HG02759 (cell line): ENCODE data around the gene TMIGD3.

Experiments used
- ATAC-seq: cut with Tn5 transposase; IDR thresholded peaks from one replicate; pipeline ENCODE4 v1.9.1; 2021; ENCODE audit warnings: mild to moderate bottlenecking, moderate library complexity; ENCODE audit not compliant: unreplicated experiment

Gene TMIGD3

GRCh38 chr1:111449703-111450017, 53.8 kb downstream of the TMIGD3 start:
- ATAC-seq = no peak

GRCh38 chr1:111448918-111449702, 54.3 kb downstream of the TMIGD3 start, which contains the start of the genes ATP5PB and WDR77:
Gene ATP5PB (plus strand): TSS chr1:111449464. CDS start chr1:111449542, 78 bp downstream.
Gene WDR77 (minus strand): TSS chr1:111449256. CDS start chr1:111449169, 87 bp downstream.
- peak; percentile 92 for ATAC-seq

- peak; percentile 11 for ATAC-seq
These were observed 54.9 kb downstream of the TMIGD3 start for GRCh38 chr1:111448482-111448917.

GRCh38 chr1:111446967-111447892, 56.2 kb downstream of the TMIGD3 start:
- no peak for ATAC-seq

- no peak for ATAC-seq
These were observed 56.9 kb downstream of the TMIGD3 start for GRCh38 chr1:111446546-111446945.

GRCh38 chr1:111444031-111444430, 59.4 kb downstream of the TMIGD3 start:
- no peak for ATAC-seq

- no peak for ATAC-seq
These were observed 61.0 kb downstream of the TMIGD3 start for GRCh38 chr1:111442457-111442856.

- peak; percentile 43 for ATAC-seq
These were observed 61.8 kb downstream of the TMIGD3 start for GRCh38 chr1:111441573-111442192.

- no peak for ATAC-seq
These were observed 63.7 kb downstream of the TMIGD3 start for GRCh38 chr1:111439461-111440351.

GRCh38 chr1:111436726-111437125, 66.7 kb downstream of the TMIGD3 start:
- no peak for ATAC-seq
